AG04449 (cell line): ENCODE measurements around the gene ERICH6.

Source experiments
- CTCF ChIA-PET: fragments of 350-600 bp; formaldehyde crosslinking; extraction: SDS; loops from one replicate; lab custom pipeline; 2021; ENCODE audit warnings: antibody characterized with exemption; lab: Yijun Ruan, JAX
- POLR2A ChIA-PET: fragments of 400-600, 350-600 bp; formaldehyde crosslinking; extraction: SDS; loops from one replicate; lab custom pipeline; 2020; ENCODE audit warnings: antibody characterized with exemption, inconsistent platforms; lab: Yijun Ruan, JAX
- DNase-seq: peaks from one replicate; pipeline ENCODE4 v3.0.0-alpha.2; 2010; ENCODE audit warnings: low read depth, low spot score
- H3K4me3 ChIP-seq: 2 replicates; pipeline ENCODE4 v1.5.1; 2011; ENCODE audit warnings: low read depth, mild to moderate bottlenecking, control low read depth, low read length
- CTCF ChIP-seq: IDR thresholded peaks from one replicate; pipeline ENCODE4 v1.5.1; 2011; ENCODE audit warnings: mild to moderate bottlenecking, moderate library complexity, low read length, control low read depth, inconsistent platforms; ENCODE audit not compliant: insufficient read depth; ENCODE audit errors: missing control alignments

ERICH6 gene

GRCh38 chr3:150620002-150620689 lies 83.6 kb downstream of the ERICH6 start:
- no peak overlapping the region for H3K4me3 ChIP-seq
- POLR2A ChIA-PET = no interaction called here
- CTCF ChIA-PET = no interaction called here
- no peak for TF ChIP-seq CTCF
- DNase-seq = no peak

- CTCF ChIA-PET = no interaction called here
- no peak for DNase-seq
- TF ChIP-seq CTCF = no peak
- no peak overlapping the region for H3K4me3 ChIP-seq
- POLR2A ChIA-PET = no interaction called here
These were observed 89.8 kb downstream of the ERICH6 start for GRCh38 chr3:150613709-150614480.

- no peak for TF ChIP-seq CTCF
- CTCF ChIA-PET = no interaction called here
- DNase-seq = no peak
- no peak overlapping the region for H3K4me3 ChIP-seq
- POLR2A ChIA-PET = interaction anchor here (1.2 kb wide), 1 partner anchor 10 kb away, joined by 5 read pairs; the partner anchor contains the start of gene SELENOT
These were observed 90.7 kb downstream of the ERICH6 start for GRCh38 chr3:150613034-150613433.

GRCh38 chr3:150612494-150612893 lies 91.2 kb downstream of the ERICH6 start:
- no peak for DNase-seq
- POLR2A ChIA-PET = interaction anchor here (1.2 kb wide), 1 partner anchor 10 kb away, joined by 5 read pairs; the partner anchor contains the start of gene SELENOT
- CTCF ChIA-PET = no interaction called here
- no peak for TF ChIP-seq CTCF
- no peak overlapping the region for H3K4me3 ChIP-seq

GRCh38 chr3:150611666-150612065 lies 92.1 kb downstream of the ERICH6 start:
- POLR2A ChIA-PET = no interaction called here
- no peak overlapping the region for H3K4me3 ChIP-seq
- no peak for TF ChIP-seq CTCF
- CTCF ChIA-PET = interaction anchor here (1.5 kb wide), 1 partner anchor 9 kb away, joined by 3 read pairs; the partner anchor contains the start of gene SELENOT
- no peak for DNase-seq

GRCh38 chr3:150610785-150611184 lies 92.9 kb downstream of the ERICH6 start:
- TF ChIP-seq CTCF = no peak
- H3K4me3 ChIP-seq = no peak overlapping the region
- CTCF ChIA-PET = interaction anchor here (1.5 kb wide), 1 partner anchor 8 kb away, joined by 3 read pairs; the partner anchor contains the start of gene SELENOT
- DNase-seq = no peak
- POLR2A ChIA-PET = no interaction called here
